ENCODE data around the gene RHOD. TPM values are rescaled to one million over a fixed set of nuclear protein-coding genes. Genes with fewer than 3 reads are reported as not detected.
A peak's percentile ranks its signal among the peaks of the same experiment; 100 is the strongest.

Gene RHOD
- polyA plus RNA-seq, 1 donor (not counting 4 experiments of a cell fraction or from before 2014, with no cell fraction given), result 119 TPM

GRCh38 chr11:67118801-67119584 lies 62.3 kb downstream of the RHOD start, which contains the start of gene KDM2A:
TSS of gene KDM2A (plus strand) at chr11:67119263. CDS start at chr11:67121317, 2,054 bp downstream.
- peaks cover 17% of the 10 kb centered on the region for H3K4me1 ChIP-seq (ENCODE audit: control insufficient read depth, extremely low read depth, insufficient read depth, low read length)
- H3K27me3 ChIP-seq (ENCODE audit: control insufficient read depth, extremely low read depth, insufficient read depth, low read length), result no peaks in the 10 kb centered on the region
- H3K79me2 ChIP-seq (ENCODE audit: control insufficient read depth, insufficient read depth, low read length), result peaks cover 47% of the 10 kb centered on the region
- dilution Hi-C loops (cut with MboI; ENCODE audit: extremely low pct_ligation_motif_present, low sequenced_read_pairs), result no loop called here
- no peak for FAIRE-seq
- no peaks in the 10 kb centered on the region for H4K20me1 ChIP-seq (ENCODE audit: control insufficient read depth, extremely low read depth, insufficient read depth, low read length)
- no peak for TF ChIP-seq EZH2 (IDR thresholded peaks at IDR 0.05; ENCODE audit: low read length)
- TF ChIP-seq CTCF (optimal IDR thresholded peaks at IDR 0.05 in 1 of 3, IDR thresholded peaks at IDR 0.05 in 1 of 3, conservative IDR thresholded peaks at IDR 0.05 in 1 of 3; ENCODE audit: extremely low read depth in 1 of 3, insufficient read depth in 2 of 3, low read length in 3 of 3), result peak in 1 of 3 experiments; percentile 53
- peak within 1 kb of the TSS; percentile 93 for H3K9ac ChIP-seq (ENCODE audit: control insufficient read depth, extremely low read depth, insufficient read depth, low read length)
- H3K4me3 ChIP-seq (ENCODE audit: control insufficient read depth in 2 of 3, extremely low read depth in 1 of 3, insufficient read depth in 2 of 3, low read depth in 1 of 3, low read length in 3 of 3), result peak within 1 kb of the TSS; percentile 55 to 99 (median 98)
- peak; percentile 92 for DNase-seq (ENCODE audit: low read depth, low spot score)
- no peaks in the 10 kb centered on the region for H3K9me3 ChIP-seq (ENCODE audit: control insufficient read depth, low read depth, low read length)
- no peaks in the 10 kb centered on the region for H3K36me3 ChIP-seq (ENCODE audit: control insufficient read depth in 2 of 2, extremely low read depth in 1 of 2, insufficient read depth in 2 of 2, low read length in 2 of 2)
- H2AFZ ChIP-seq (ENCODE audit: control insufficient read depth, low read length), result peak within 1 kb of the TSS; percentile 74
- H3K4me2 ChIP-seq (ENCODE audit: control insufficient read depth, extremely low read depth, insufficient read depth, low read depth, low read length), result peak within 1 kb of the TSS; percentile 90
- H3K9me1 ChIP-seq (ENCODE audit: control insufficient read depth, extremely low read depth, insufficient read depth, low read length), result no peaks in the 10 kb centered on the region
- H3K27ac ChIP-seq (ENCODE audit: control insufficient read depth, insufficient read depth, low read length), result peak within 1 kb of the TSS; percentile 88

- Histone ChIP-seq H3K79me2 (ENCODE audit: control insufficient read depth, insufficient read depth, low read length) (peaks cover 55% of the 10 kb centered on the region), H3K27me3 (ENCODE audit: control insufficient read depth, extremely low read depth, insufficient read depth, low read length) (no peaks in the 10 kb centered on the region), H3K4me1 (ENCODE audit: control insufficient read depth, extremely low read depth, insufficient read depth, low read length) (peaks cover 17% of the 10 kb centered on the region), H4K20me1 (ENCODE audit: control insufficient read depth, extremely low read depth, insufficient read depth, low read length) (no peaks in the 10 kb centered on the region), H3K9me3 (ENCODE audit: control insufficient read depth, low read depth, low read length) (no peaks in the 10 kb centered on the region), H3K4me3 (ENCODE audit: control insufficient read depth in 2 of 3, extremely low read depth in 1 of 3, insufficient read depth in 2 of 3, low read depth in 1 of 3, low read length in 3 of 3) (peak overlapping the region; percentile 55 to 99 (median 98)), H3K27ac (ENCODE audit: control insufficient read depth, insufficient read depth, low read length) (peak overlapping the region; percentile 88), H3K36me3 (ENCODE audit: control insufficient read depth in 2 of 2, extremely low read depth in 1 of 2, insufficient read depth in 2 of 2, low read length in 2 of 2) (no peaks in the 10 kb centered on the region), H3K4me2 (ENCODE audit: control insufficient read depth, extremely low read depth, insufficient read depth, low read depth, low read length) (peak overlapping the region; percentile 90), H3K9me1 (ENCODE audit: control insufficient read depth, extremely low read depth, insufficient read depth, low read length) (no peaks in the 10 kb centered on the region), H2AFZ (ENCODE audit: control insufficient read depth, low read length) (peak overlapping the region; percentile 49), H3K9ac (ENCODE audit: control insufficient read depth, extremely low read depth, insufficient read depth, low read length) (peak overlapping the region; percentile 93)
- no peak for DNase-seq (ENCODE audit: low read depth, low spot score)
- TF ChIP-seq EZH2 (IDR thresholded peaks at IDR 0.05; ENCODE audit: low read length), result no peak
- TF ChIP-seq CTCF (optimal IDR thresholded peaks at IDR 0.05 in 1 of 3, IDR thresholded peaks at IDR 0.05 in 1 of 3, conservative IDR thresholded peaks at IDR 0.05 in 1 of 3; ENCODE audit: extremely low read depth in 1 of 3, insufficient read depth in 2 of 3, low read length in 3 of 3), result no peak
- dilution Hi-C loops (cut with MboI; ENCODE audit: extremely low pct_ligation_motif_present, low sequenced_read_pairs), result no loop called here
- FAIRE-seq, result no peak
These were observed 63.1 kb downstream of the RHOD start for GRCh38 chr11:67119585-67120391.

Data from keratinocyte (primary cell).